Temporal lobe (tissue), 2 donors: ENCODE results near the gene UQCRC1. TPM values are rescaled to one million over a fixed set of nuclear protein-coding genes. Genes with fewer than 3 reads are reported as not detected.

ENCODE experiments used
- small RNA-seq: library from RNA; depleted of rRNA; stranded (forward); fragments of <200 nt; gene quantifications from one replicate; pipeline ENCODE3, GENCODE V24; 2014; ENCODE audit warnings: low replicate concordance
- total RNA-seq: library from RNA; depleted of rRNA; stranded (reverse); fragments of >200 nt; gene quantifications from one replicate; pipeline ENCODE4 v1.2.3, GENCODE V29; 2014

The UQCRC1 gene
- total RNA-seq, 1 donor from 2014 or later: 102 TPM

Small RNAs within 50 kb of the gene (small RNA-seq; reads per million reads assigned to genes)
- not detected for gene MIR6823

Other genes starting within 250 kb of the UQCRC1 start
- 1.5 TPM for gene FBXW12, start 237.4 kb downstream of the UQCRC1 start, total RNA-seq
- 50.9 TPM for gene PLXNB1, start 179.6 kb downstream of the UQCRC1 start, total RNA-seq
- 7.4 TPM for gene CCDC51, start 169.5 kb downstream of the UQCRC1 start, total RNA-seq
- 120 TPM for gene TMA7, start 169.4 kb downstream of the UQCRC1 start, total RNA-seq
- gene ATRIP, start 162.9 kb downstream of the UQCRC1 start, total RNA-seq: 4.7 TPM
- 47.5 TPM for gene SHISA5, start 105.5 kb downstream of the UQCRC1 start, total RNA-seq
- gene PFKFB4, start 52.8 kb downstream of the UQCRC1 start, total RNA-seq: 15.0 TPM
- not detected for gene UCN2, start 45.9 kb downstream of the UQCRC1 start, total RNA-seq
- gene COL7A1, start 14.3 kb downstream of the UQCRC1 start, total RNA-seq: 1.7 TPM
- not detected for gene TMEM89, start 12.1 kb upstream of the UQCRC1 start, total RNA-seq
- 3.2 TPM for gene SLC26A6, start 25.8 kb upstream of the UQCRC1 start, total RNA-seq
- 36.6 TPM for gene CELSR3, start 53.2 kb upstream of the UQCRC1 start, total RNA-seq
- 5.2 TPM for gene NCKIPSD, start 76.3 kb upstream of the UQCRC1 start, total RNA-seq
- gene IP6K2, start 107.6 kb upstream of the UQCRC1 start, total RNA-seq: 78.2 TPM
- gene PRKAR2A, start 238.2 kb upstream of the UQCRC1 start, total RNA-seq: 23.1 TPM